GM19397 (cell line): ENCODE data around the gene CTBP2.

Experiments
- ATAC-seq: cut with Tn5 transposase; IDR thresholded peaks from one replicate; pipeline ENCODE4 v1.9.1; 2021; ENCODE audit warnings: mild to moderate bottlenecking, moderate library complexity; ENCODE audit not compliant: unreplicated experiment

The CTBP2 gene

GRCh38 chr10:125128397-125129075, 31.8 kb downstream of the CTBP2 start:
- ATAC-seq, result no peak

GRCh38 chr10:125127986-125128385, 32.4 kb downstream of the CTBP2 start:
- ATAC-seq, result no peak

DNA sequence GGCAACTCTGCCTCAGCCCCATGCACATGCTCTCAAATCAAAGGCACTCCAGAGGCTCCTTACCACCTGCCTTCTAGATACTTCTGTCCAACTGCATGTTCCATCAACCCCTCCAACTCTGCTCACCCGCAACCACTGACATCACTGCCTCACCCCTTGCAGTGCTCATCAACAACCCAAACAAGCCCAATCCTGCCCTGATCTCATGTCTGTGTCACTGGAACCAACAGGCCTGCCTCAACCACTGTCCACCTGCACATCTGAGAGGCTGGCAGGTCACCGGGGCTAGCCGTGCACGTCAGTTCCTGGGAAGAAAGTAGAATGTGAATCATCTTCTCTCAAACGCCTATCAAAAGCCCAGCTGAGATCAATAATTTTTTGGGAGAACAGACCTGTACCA, 33.3 kb downstream of the CTBP2 start:
- no peak for ATAC-seq

- no peak for ATAC-seq
Measured at GRCh38 chr10:125125951-125126735, 34.2 kb downstream of the CTBP2 start.

DNA sequence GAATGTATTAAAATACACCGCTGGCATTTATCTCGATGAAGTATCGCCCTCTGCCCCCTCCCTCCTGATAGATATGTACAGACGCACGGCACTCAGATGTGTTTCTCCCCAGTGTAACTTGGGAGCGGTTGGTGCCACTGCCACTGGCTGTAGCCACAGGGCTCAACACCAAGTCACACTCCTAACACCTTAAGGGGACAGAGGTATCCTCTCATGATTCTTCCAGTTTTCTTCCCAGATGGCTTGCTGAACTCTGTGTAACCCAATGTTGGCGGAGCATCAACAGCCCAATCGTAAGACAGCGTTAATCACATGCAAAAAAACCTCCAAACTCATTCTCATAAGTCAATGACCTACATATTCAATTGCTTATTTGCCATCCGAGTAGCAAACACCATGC, 35.5 kb downstream of the CTBP2 start:
- no peak for ATAC-seq

DNA sequence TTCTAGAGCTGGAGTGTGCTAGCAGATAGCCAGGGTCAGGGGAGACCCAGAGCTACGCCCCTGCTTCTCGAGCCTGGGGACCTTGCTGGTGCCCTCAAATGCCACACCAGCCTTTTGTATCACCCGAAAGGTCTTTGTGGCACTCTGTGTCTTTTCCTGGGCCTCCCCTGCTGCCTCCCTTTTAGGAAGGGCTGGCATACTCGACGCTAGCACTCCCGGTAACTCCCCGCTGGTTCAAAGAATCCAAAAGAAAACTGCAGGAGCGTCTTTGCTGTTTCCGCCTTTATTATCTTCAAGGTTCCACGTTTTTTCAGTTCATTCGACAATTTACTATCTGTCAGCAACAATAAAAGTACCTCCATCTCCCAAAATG, 36.3 kb downstream of the CTBP2 start:
- no peak for ATAC-seq

GRCh38 chr10:125123476-125124114, 36.8 kb downstream of the CTBP2 start:
- ATAC-seq, result no peak

- ATAC-seq, result no peak
Measured at GRCh38 chr10:125122566-125122965, 37.8 kb downstream of the CTBP2 start.

DNA sequence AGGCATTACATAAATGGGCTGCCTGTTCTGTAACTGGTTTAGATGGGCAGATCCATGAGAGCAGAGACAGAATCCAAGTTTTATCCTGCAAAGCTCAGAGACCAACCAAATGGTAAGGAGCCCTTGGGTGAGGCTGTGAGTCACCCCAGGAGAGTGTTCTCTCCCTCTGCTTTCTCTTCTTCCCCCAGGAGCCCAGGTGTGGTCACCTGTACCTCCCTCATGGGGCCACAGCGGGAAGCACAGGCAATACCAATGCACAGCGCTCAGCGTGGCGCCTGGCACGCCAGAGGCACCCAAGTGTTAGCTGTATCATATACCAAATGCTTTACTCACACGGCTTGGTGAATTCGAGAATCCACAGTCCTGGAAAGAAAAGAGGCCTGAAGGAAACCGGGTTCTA, 39.4 kb downstream of the CTBP2 start:
- no peak for ATAC-seq

- ATAC-seq, result no peak
Measured at GRCh38 chr10:125120053-125120710, 40.2 kb downstream of the CTBP2 start.

GRCh38 chr10:125118701-125119100, 41.7 kb downstream of the CTBP2 start:
- ATAC-seq, result no peak

DNA sequence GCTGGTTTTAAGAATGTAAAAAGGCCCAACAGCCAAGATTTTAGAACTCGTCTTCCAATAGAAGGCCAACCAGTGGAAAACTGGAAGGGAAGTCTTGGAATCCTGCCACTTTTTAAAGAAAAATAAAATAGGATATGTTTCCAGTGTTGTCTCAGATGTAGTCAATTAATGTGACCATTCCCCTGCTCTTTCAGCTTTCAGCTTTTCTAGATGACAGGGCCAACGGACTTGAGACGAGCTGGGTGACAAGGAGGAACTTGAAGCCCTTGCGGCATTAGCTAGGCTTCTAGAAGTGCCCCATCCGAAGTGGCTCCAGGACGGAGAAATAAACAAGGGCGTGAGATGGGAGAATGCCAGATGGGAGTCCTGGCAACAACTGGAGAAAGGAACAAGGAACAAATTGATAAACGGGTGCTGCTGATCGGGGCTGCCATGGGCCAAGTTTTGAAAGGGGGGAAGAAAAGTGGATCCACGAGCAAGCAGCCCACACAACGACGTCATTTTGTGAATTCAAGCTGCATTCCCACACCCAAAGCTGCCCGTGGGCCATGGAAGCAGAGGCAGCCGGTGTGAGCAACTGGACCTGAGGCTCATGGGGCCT, 42.3 kb downstream of the CTBP2 start:
- no peak for ATAC-seq

DNA sequence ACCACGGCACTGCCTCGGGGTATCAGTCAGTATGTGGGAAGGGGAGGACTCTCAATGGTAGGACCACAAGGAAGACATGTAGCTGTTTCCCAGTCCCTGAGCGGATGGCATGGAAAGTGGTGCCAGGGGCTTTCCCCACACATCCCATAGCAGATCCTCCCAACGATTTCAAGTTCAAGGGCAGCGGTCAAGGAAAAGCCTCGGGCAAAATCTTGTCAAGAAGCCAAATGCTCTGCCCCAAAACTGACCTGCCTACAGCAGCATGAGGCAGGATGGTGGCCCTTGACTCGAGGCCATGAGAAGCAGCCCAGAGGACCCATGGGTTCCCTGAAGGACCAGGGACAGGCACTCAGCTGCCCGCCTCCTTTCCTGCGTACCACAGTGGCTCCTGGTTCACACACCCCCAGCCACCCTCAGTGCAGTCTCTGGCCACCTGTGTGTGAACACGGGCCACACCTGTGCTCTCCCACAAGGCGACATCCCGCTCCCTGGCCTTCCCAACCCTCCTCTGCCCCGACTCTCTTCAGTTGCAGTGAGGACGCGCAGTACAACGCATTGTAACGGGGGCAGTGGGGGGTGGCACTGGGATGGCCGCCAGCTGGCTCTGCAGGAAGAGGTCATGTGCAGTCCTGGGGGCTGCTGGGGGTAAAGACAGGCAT, 43.6 kb downstream of the CTBP2 start:
- ATAC-seq, result no peak

DNA sequence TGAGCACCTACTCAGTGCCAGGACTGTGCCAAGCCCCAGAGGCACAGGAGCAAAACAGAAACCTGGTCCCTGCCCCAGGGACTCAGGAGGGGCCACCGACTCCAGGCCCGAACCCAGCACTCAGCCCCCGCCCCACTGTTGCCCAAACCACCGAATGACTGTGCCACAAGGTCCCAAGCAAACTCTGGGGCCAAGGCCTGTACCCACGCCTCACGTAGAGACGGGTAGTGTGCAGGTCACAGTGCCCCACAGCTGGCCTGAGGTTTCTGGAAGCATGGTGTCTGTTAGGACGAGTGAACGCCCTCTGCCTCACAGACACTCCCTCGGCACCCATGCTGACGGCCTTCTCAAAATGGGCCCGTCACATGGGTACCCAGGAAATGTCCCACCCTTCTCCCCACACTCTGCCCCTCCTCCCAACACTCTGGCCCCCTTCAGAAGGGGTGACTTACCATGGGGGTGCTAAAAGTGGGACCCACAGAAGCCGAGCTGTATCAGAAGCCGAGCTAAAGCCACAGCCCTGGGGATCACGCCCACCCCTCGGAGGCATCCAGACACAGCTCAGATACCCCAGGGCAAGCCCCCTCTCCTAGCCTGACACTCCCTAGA, 44.2 kb downstream of the CTBP2 start:
- ATAC-seq, result no peak

GRCh38 chr10:125115409-125115808, 45.0 kb downstream of the CTBP2 start:
- ATAC-seq, result no peak

DNA sequence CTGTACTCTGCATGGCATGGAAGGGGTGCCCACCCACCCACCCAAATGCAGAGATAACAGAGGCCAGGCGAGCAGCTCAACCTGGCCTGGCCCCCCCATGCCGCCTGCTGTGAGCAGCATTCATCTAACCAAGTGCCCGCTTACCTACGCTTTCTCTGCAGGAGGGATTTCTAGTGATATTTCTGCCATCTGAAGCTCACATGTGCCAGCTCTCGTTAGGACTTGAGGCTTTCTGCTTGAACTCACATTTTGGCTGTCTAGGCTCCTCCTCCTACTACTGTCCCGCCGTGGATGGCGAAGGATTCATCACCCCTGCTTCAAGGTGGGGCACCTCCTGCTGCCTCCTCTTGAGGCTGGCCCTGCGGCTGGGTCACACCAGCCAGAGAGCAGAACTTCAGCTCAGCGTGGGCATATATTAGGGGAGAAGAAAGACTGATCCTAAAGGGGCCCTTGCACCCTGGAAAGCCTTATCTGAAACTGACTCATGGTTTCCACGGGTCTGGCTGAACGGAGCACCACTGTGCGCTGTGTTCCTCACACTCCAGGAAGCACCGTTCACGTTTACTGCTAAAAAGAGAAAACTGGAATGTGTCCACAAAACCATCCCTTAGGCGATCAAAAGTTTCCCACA, 45.5 kb downstream of the CTBP2 start:
- ATAC-seq, result no peak

DNA sequence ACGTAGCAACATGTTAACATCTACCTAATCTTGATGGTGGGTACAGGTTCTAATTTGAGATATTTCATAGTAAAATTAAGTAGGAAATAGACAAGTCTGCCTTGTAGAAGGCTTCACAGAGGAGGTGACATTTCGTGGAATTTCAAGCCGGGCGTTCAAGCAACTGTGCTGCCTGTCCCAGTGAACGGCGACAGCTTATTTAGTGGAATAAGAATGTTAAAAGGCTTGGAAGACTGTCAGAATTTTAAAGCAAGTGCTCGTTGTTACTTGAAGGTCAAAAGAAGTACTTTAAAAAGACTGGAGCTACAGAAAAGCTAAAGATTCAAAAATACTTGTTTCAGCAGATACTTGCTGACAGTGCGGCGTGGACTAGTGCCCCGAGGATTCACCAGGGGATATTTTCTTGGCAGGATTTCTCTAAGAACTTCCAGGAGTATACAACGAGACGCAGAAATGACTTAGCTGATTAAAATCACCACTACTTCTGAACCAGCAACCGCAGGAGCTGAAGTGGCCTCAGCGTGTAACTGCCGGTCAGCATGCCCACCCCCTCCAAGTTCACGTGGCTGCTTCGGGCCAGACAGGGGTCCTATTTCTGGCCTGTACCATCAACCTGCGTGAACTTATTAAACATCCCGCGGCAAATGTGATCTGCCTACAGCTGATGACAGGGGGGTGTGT, 46.5 kb downstream of the CTBP2 start:
- ATAC-seq, result no peak

DNA sequence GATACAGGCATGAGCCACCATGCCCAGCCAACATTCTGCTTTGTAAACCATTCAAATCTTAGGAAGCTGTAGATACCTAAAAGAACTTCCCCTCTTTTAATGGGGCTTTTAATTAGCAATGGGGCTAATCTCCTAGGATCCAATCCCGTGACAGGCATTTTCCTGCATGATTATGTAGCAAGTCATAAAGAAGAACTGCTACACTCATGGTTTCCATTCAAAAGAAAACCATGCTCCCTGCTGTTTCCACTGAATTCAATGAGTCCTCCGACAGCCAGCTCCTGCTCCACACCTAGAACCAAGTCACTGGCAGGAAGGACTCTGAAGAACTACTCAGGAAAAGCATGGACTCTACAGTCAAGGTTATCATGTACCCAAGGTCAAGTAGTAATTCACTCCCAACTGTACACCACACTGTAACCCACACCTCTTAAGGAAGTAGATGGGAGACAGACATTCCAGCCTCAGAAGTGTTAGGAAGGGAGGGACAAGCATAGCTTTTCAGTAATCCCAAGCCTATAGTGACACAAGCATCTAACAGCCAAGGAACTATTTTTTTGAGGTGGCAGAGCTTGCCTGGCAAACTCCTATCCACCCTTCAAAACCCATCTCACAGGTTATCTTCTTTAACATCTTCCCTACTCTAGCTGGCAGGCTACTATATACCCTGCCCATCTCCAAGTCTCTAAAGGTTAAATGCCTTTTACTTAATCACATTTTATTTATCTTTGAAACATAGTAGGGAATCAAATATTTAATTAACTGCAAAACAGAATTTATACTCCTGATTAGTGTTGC, 47.5 kb downstream of the CTBP2 start:
- no peak for ATAC-seq
